Medulla oblongata (tissue), 1 donor: ENCODE measurements around the gene ITPKB.
"Not testable (repeated sequence)": the region's sequence is repeated elsewhere in the genome, so short reads cannot be mapped to it uniquely, and the experiment has no call there.

Experiments used
- DNase-seq: peaks from one replicate; pipeline ENCODE4 v3.0.0-alpha.2; 2015; ENCODE audit errors: extremely low spot score

ITPKB gene

GRCh38 chr1:226754793-226755533 lies 15.9 kb upstream of the ITPKB start:
- DNase-seq = no peak

- DNase-seq = no peak
Observed at GRCh38 chr1:226754097-226754496, 15.0 kb upstream of the ITPKB start.

- no peak for DNase-seq
Observed at GRCh38 chr1:226751703-226752102, 12.6 kb upstream of the ITPKB start.

- no peak for DNase-seq
Observed at GRCh38 chr1:226751214-226751613, 12.1 kb upstream of the ITPKB start.

- DNase-seq = no peak
Observed at GRCh38 chr1:226749467-226749866, 10.4 kb upstream of the ITPKB start.

GRCh38 chr1:226748306-226748705 lies 9.2 kb upstream of the ITPKB start:
- no peak for DNase-seq

- DNase-seq = not testable (repeated sequence)
Observed at GRCh38 chr1:226747519-226748263, 8.6 kb upstream of the ITPKB start.

- DNase-seq = no peak
Observed at GRCh38 chr1:226743259-226743658, 4.2 kb upstream of the ITPKB start.

GRCh38 chr1:226741009-226741408 lies 1.9 kb upstream of the ITPKB start:
- DNase-seq = no peak

- no peak for DNase-seq
Observed at GRCh38 chr1:226739696-226740065, 599 bp upstream of the ITPKB start.

GRCh38 chr1:226738421-226738994 lies 574 bp downstream of the ITPKB start:
- peak; percentile 48 for DNase-seq

- peak; percentile 57 for DNase-seq
Observed at GRCh38 chr1:226737819-226738420, 1.2 kb downstream of the ITPKB start.

- peak; percentile 70 for DNase-seq
Observed at GRCh38 chr1:226736908-226737818, 1.9 kb downstream of the ITPKB start.

GRCh38 chr1:226736001-226736907 lies 2.8 kb downstream of the ITPKB start:
- DNase-seq = peak; percentile 75

- peak; percentile 35 for DNase-seq
Observed at GRCh38 chr1:226735576-226735975, 3.5 kb downstream of the ITPKB start.

- DNase-seq = peak; percentile 17
Observed at GRCh38 chr1:226734611-226735153, 4.4 kb downstream of the ITPKB start.

- DNase-seq = peak; percentile 33
Observed at GRCh38 chr1:226733876-226734275, 5.2 kb downstream of the ITPKB start.

GRCh38 chr1:226733304-226733703 lies 5.8 kb downstream of the ITPKB start:
- peak; percentile 37 for DNase-seq

GRCh38 chr1:226732856-226733291 lies 6.2 kb downstream of the ITPKB start:
- peak; percentile 51 for DNase-seq
